ENCODE measurements around the gene THOC6. TPM values are rescaled to one million over a fixed set of nuclear protein-coding genes. Genes with fewer than 3 reads are reported as not detected.

The THOC6 gene
- total and polyA plus RNA-seq, 9 of the 15 experiments (the other 6 are each of a cell fraction or from before 2014, with no cell fraction given) = 2.5 to 65.4 (median 42.3) TPM

DNA sequence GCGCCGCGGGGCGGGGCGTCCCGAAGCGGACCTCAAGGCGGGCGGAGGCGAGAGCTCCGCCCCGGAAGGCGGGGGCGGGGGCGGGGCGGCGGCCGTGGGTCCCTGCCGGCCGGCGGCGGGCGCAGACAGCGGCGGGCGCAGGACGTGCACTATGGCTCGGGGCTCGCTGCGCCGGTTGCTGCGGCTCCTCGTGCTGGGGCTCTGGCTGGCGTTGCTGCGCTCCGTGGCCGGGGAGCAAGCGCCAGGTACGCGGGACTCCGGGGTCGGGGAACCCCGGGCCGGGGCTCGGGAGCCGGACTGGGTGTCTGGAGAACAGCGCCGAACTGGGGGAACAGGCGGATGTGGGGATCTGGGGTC, 3.6 kb upstream of the THOC6 start, which contains the start of gene TNFRSF12A (continued):
- TF ChIP-seq, protein P1, sequence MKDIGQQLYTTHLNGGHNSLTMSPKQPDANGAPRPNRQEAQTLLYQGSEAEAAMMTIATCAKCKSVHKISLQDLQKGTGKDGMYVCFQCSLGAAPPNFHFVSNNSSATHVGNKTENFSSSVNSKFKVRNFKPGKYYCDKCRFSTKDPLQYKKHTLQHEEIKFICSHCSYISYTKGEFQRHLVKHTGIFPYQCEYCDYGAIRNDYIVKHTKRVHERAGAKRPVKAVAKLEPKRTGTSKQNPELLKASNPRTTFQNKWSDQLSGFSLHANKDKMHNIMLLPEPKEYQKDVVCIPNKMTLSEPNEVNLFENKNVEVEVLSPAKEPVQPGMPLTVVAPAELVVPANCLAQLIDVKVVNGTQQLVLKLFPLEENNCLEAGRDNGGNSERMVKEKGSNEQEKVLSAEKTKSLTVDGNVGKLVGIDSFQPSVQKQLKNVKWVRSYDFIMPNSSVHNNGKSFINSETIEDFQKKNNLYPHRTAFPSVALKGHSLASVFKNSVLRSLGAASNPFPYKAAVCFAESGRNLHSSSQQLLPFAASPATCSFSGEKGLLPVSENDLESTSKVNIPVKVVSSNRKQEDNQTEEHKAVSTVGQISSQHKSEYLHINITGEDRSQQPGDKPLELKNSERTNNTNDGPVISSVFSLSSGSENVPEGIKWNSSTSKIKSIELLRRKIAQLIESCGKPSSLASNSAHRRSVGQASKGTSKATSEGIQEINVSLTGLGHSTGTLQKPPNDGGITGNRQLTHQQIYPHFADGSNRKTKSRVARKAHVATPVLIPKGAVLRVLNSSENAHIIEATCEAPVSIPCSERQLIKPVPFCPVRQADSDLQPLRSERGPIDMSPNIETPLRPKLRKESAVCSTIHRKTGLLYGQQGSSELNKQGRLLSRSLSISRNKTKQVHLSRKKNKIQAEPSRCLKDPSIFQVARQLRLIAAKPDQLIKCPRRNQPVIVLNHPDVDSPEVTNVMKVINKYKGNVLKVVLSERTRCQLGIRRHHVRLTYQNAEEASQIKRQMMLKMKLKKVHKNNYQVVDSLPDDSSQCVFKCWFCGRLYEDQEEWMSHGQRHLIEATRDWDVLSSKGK (CRISPR knock-in tag; IDR thresholded peaks at IDR 0.05) = no peak
- TF ChIP-seq ZNF780A (CRISPR knock-in tag; IDR thresholded peaks at IDR 0.05) = no peak
- no peak for TF ChIP-seq DNMT1 (IDR thresholded peaks at IDR 0.05)
- no peak for TF ChIP-seq ZNF408 (CRISPR knock-in tag; IDR thresholded peaks at IDR 0.05; ENCODE audit: low read depth)
- no peak for TF ChIP-seq ZNF316 (IDR thresholded peaks at IDR 0.05)
- no peak for TF ChIP-seq U2AF1 (optimal IDR thresholded peaks at IDR 0.05; ENCODE audit: low read depth, low read length)
- no peak for TF ChIP-seq ZNF274 (IDR thresholded peaks at IDR 0.05; ENCODE audit: borderline replicate concordance, low read depth, low read length)
- no peak for TF ChIP-seq FOSL1 (tag; conservative IDR thresholded peaks at IDR 0.05)
- no peak for TF ChIP-seq BCL6 (CRISPR knock-in tag; IDR thresholded peaks at IDR 0.05)
- TF ChIP-seq, protein P2, sequence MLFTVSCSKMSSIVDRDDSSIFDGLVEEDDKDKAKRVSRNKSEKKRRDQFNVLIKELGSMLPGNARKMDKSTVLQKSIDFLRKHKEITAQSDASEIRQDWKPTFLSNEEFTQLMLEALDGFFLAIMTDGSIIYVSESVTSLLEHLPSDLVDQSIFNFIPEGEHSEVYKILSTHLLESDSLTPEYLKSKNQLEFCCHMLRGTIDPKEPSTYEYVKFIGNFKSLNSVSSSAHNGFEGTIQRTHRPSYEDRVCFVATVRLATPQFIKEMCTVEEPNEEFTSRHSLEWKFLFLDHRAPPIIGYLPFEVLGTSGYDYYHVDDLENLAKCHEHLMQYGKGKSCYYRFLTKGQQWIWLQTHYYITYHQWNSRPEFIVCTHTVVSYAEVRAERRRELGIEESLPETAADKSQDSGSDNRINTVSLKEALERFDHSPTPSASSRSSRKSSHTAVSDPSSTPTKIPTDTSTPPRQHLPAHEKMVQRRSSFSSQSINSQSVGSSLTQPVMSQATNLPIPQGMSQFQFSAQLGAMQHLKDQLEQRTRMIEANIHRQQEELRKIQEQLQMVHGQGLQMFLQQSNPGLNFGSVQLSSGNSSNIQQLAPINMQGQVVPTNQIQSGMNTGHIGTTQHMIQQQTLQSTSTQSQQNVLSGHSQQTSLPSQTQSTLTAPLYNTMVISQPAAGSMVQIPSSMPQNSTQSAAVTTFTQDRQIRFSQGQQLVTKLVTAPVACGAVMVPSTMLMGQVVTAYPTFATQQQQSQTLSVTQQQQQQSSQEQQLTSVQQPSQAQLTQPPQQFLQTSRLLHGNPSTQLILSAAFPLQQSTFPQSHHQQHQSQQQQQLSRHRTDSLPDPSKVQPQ (CRISPR knock-in tag; IDR thresholded peaks at IDR 0.05; ENCODE audit: borderline replicate concordance) = no peak
- no peak for TF ChIP-seq NCOA1 (IDR thresholded peaks at IDR 0.05; ENCODE audit: low read depth)
- no peak for TF ChIP-seq MCM3 (IDR thresholded peaks at IDR 0.05)
- no peak for TF ChIP-seq SMC3 (conservative IDR thresholded peaks at IDR 0.05; ENCODE audit: insufficient read depth, low read depth, low read length)
- TF ChIP-seq, protein P3, sequence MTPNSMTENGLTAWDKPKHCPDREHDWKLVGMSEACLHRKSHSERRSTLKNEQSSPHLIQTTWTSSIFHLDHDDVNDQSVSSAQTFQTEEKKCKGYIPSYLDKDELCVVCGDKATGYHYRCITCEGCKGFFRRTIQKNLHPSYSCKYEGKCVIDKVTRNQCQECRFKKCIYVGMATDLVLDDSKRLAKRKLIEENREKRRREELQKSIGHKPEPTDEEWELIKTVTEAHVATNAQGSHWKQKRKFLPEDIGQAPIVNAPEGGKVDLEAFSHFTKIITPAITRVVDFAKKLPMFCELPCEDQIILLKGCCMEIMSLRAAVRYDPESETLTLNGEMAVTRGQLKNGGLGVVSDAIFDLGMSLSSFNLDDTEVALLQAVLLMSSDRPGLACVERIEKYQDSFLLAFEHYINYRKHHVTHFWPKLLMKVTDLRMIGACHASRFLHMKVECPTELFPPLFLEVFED (CRISPR knock-in tag; conservative IDR thresholded peaks at IDR 0.05) = no peak
- no peak for TF ChIP-seq SRSF3 (IDR thresholded peaks at IDR 0.05; ENCODE audit: insufficient read depth, low read length)
- TF ChIP-seq, protein P4, sequence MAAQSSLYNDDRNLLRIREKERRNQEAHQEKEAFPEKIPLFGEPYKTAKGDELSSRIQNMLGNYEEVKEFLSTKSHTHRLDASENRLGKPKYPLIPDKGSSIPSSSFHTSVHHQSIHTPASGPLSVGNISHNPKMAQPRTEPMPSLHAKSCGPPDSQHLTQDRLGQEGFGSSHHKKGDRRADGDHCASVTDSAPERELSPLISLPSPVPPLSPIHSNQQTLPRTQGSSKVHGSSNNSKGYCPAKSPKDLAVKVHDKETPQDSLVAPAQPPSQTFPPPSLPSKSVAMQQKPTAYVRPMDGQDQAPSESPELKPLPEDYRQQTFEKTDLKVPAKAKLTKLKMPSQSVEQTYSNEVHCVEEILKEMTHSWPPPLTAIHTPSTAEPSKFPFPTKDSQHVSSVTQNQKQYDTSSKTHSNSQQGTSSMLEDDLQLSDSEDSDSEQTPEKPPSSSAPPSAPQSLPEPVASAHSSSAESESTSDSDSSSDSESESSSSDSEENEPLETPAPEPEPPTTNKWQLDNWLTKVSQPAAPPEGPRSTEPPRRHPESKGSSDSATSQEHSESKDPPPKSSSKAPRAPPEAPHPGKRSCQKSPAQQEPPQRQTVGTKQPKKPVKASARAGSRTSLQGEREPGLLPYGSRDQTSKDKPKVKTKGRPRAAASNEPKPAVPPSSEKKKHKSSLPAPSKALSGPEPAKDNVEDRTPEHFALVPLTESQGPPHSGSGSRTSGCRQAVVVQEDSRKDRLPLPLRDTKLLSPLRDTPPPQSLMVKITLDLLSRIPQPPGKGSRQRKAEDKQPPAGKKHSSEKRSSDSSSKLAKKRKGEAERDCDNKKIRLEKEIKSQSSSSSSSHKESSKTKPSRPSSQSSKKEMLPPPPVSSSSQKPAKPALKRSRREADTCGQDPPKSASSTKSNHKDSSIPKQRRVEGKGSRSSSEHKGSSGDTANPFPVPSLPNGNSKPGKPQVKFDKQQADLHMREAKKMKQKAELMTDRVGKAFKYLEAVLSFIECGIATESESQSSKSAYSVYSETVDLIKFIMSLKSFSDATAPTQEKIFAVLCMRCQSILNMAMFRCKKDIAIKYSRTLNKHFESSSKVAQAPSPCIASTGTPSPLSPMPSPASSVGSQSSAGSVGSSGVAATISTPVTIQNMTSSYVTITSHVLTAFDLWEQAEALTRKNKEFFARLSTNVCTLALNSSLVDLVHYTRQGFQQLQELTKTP (IDR thresholded peaks at IDR 0.05; ENCODE audit: low read depth in 1 of 2, partially characterized antibody in 2 of 2) = no peak
- TF ChIP-seq, protein P5, sequence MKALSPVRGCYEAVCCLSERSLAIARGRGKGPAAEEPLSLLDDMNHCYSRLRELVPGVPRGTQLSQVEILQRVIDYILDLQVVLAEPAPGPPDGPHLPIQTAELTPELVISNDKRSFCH (CRISPR knock-in tag; IDR thresholded peaks at IDR 0.05) = no peak
- TF ChIP-seq, protein P5 (tag; IDR thresholded peaks at IDR 0.05) = no peak

All from K562 (cell line).